CD4-positive, alpha-beta T cell (primary cell): ENCODE measurements around the gene DHRS1. TPM values are rescaled to one million over a fixed set of nuclear protein-coding genes. Genes with fewer than 3 reads are reported as not detected.

Experiments
- ATAC-seq: fragments of 200-7000 bp; cut with Tn5 transposase; one replicate; pipeline ENCODE4 v1.10.0; 2022; ENCODE audit warnings: mild to moderate bottlenecking; ENCODE audit not compliant: poor library complexity
- CTCF ChIA-PET: fragments of 350-600 bp; sonication (Branson Sonifier 250); formaldehyde crosslinking; loops from one replicate; lab custom pipeline; 2021; ENCODE audit warnings: antibody characterized with exemption, inconsistent platforms; lab: Charles Lee
- POLR2A ChIA-PET: fragments of 350-600 bp; sonication (Branson Sonifier 250); formaldehyde crosslinking; loops from one replicate; lab custom pipeline; 2021; ENCODE audit warnings: antibody characterized with exemption, inconsistent platforms; lab: Charles Lee
- DNase-seq, 14 experiments: peaks; one replicate each; pipeline ENCODE4 v3.0.0-alpha.2; 2013 to 2020; ENCODE audit warnings: mixed read lengths in 2 of 14
- H3K27ac ChIP-seq, 2 donors: one replicate each; pipeline versions ENCODE4 v1.5.1 to v1.7.0; 2013; ENCODE audit warnings: low read length in 2 of 2, low read depth in 1 of 2, mild to moderate bottlenecking in 1 of 2
- H3K27me3 ChIP-seq, 2 experiments: 1 replicate in 1 of 2; 2 replicates in 1 of 2; pipeline versions ENCODE4 v1.6.1 to v1.7.0; 2013; ENCODE audit warnings: low read length in 2 of 2, control low read depth in 1 of 2, mild to moderate bottlenecking in 1 of 2, moderate library complexity in 1 of 2; ENCODE audit not compliant: insufficient read depth in 2 of 2, control insufficient read depth in 1 of 2
- H3K36me3 ChIP-seq: one replicate; pipeline ENCODE4 v1.6.1; 2013; ENCODE audit warnings: low read length, control low read depth; ENCODE audit not compliant: insufficient read depth
- H3K4me1 ChIP-seq: one replicate; pipeline ENCODE4 v1.6.1; 2013; ENCODE audit warnings: low read length, control low read depth; ENCODE audit not compliant: insufficient read depth
- H3K4me3 ChIP-seq: one replicate; pipeline ENCODE4 v1.5.1; 2013; ENCODE audit warnings: mild to moderate bottlenecking, low read length, moderate library complexity
- H3K9me3 ChIP-seq, 2 experiments: 1 replicate in 1 of 2; 2 replicates in 1 of 2; pipeline versions ENCODE4 v1.6.1 to v1.7.0; 2013; ENCODE audit warnings: low read length in 2 of 2, mild to moderate bottlenecking in 2 of 2, control low read depth in 1 of 2, moderate library complexity in 1 of 2; ENCODE audit not compliant: control insufficient read depth in 1 of 2, insufficient read depth in 1 of 2
- H3K27ac Mint-ChIP-seq: one replicate; pipeline ENCODE4 v1.8.0; 2020; ENCODE audit warnings: mixed read lengths
- H3K27me3 Mint-ChIP-seq: one replicate; pipeline ENCODE4 v1.8.0; 2021; ENCODE audit warnings: mixed read lengths
- H3K36me3 Mint-ChIP-seq: one replicate; pipeline ENCODE4 v1.8.0; 2021; ENCODE audit warnings: low read depth, mixed read lengths
- H3K4me1 Mint-ChIP-seq: one replicate; pipeline ENCODE4 v1.8.0; 2021; ENCODE audit warnings: low read depth, mixed read lengths
- H3K4me3 Mint-ChIP-seq: one replicate; pipeline ENCODE4 v1.8.0; 2020; ENCODE audit warnings: mild to moderate bottlenecking, mixed read lengths
- H3K9me3 Mint-ChIP-seq: one replicate; pipeline ENCODE4 v1.8.0; 2020; ENCODE audit warnings: mixed read lengths
- CTCF ChIP-seq: fragments of 200-600 bp; IDR thresholded peaks from one replicate; pipeline ENCODE4 v1.8.0; 2022; ENCODE audit warnings: antibody characterized with exemption, mild to moderate bottlenecking
- intact Hi-C, 2 experiments: fragments of 100-400 bp; cut with DNase I in 1 of 2; cut with micrococcal nuclease in 1 of 2; formaldehyde crosslinking; loops; one replicate each; pipeline versions ENCODE4 v1.15.1 to v1.9.0; 2023 to 2025; cut with DNase I, micrococcal nuclease
- total RNA-seq, 174 experiments: library from RNA in 2 of 174; stranded (reverse) in 2 of 174; gene quantifications; one replicate each; pipeline ENCODE4 v1.2.3 and lab custom pipeline; 2021 to 2026

Gene DHRS1
- total RNA-seq, 2 experiments from 2014 or later = 21.5 to 23.5 TPM

DNA sequence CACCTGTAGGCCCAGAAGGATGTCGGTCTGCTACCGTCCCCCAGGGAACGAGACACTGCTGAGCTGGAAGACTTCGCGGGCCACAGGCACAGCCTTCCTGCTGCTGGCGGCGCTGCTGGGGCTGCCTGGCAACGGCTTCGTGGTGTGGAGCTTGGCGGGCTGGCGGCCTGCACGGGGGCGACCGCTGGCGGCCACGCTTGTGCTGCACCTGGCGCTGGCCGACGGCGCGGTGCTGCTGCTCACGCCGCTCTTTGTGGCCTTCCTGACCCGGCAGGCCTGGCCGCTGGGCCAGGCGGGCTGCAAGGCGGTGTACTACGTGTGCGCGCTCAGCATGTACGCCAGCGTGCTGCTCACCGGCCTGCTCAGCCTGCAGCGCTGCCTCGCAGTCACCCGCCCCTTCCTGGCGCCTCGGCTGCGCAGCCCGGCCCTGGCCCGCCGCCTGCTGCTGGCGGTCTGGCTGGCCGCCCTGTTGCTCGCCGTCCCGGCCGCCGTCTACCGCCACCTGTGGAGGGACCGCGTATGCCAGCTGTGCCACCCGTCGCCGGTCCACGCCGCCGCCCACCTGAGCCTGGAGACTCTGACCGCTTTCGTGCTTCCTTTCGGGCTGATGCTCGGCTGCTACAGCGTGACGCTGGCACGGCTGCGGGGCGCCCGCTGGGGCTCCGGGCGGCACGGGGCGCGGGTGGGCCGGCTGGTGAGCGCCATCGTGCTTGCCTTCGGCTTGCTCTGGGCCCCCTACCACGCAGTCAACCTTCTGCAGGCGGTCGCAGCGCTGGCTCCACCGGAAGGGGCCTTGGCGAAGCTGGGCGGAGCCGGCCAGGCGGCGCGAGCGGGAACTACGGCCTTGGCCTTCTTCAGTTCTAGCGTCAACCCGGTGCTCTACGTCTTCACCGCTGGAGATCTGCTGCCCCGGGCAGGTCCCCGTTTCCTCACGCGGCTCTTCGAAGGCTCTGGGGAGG lies 11.3 kb upstream of the DHRS1 start, which contains the start of gene LTB4R:
Gene LTB4R, plus strand, starts transcription at position 857 of the 959 bp plus-strand sequence. CDS start 4,150 bp downstream, outside the sequence.
- intact Hi-C loops = loop anchor here (2.0 to 5.0 kb wide), 3 partner anchors 20 to 39 kb away; partner anchors contain the start of gene RABGGTA (in 1 of the 2)
- no peaks in the 10 kb centered on the region for H3K9me3 Mint-ChIP-seq
- H3K4me1 ChIP-seq = peaks cover 80% of the 10 kb centered on the region
- TF ChIP-seq CTCF = peak; percentile 45
- H3K9me3 ChIP-seq = no peaks in the 10 kb centered on the region
- DNase-seq (peak; percentile 47 to 91 (median 61)), ATAC-seq (peak; percentile 81)
- peak within 1 kb of the TSS; percentile 88 for H3K4me3 Mint-ChIP-seq
- H3K36me3 Mint-ChIP-seq = peaks cover 28% of the 10 kb centered on the region
- H3K27ac Mint-ChIP-seq = peak within 1 kb of the TSS; percentile 76
- H3K27ac ChIP-seq = peak within 1 kb of the TSS; percentile 59 to 73
- CTCF ChIA-PET = interaction anchor here (1.1 to 4.9 kb wide), 12 partner anchors 11 to 122 kb away, joined by 3 to 67 read pairs (median 5); partner anchors contain the start of genes DHRS1, KHNYN, MDP1 and NOP9
- H3K36me3 ChIP-seq = peaks cover 29% of the 10 kb centered on the region
- H3K27me3 Mint-ChIP-seq = no peaks in the 10 kb centered on the region
- peak within 1 kb of the TSS; percentile 65 for H3K4me3 ChIP-seq
- peaks cover 80% of the 10 kb centered on the region for H3K4me1 Mint-ChIP-seq
- POLR2A ChIA-PET = interaction anchor here (0.6 to 5.5 kb wide), 17 partner anchors 8 to 205 kb away, joined by 3 to 52 read pairs (median 5); partner anchors contain the start of genes ADCY4, CBLN3, CHMP4A and DCAF11
- no peaks in the 10 kb centered on the region for H3K27me3 ChIP-seq

GRCh38 chr14:24310265-24310645 lies 10.7 kb upstream of the DHRS1 start:
- H3K36me3 Mint-ChIP-seq = peaks cover 35% of the 10 kb centered on the region
- H3K9me3 Mint-ChIP-seq = no peaks in the 10 kb centered on the region
- intact Hi-C loops = loop anchor here (2.0 to 5.0 kb wide), 3 partner anchors 21 to 38 kb away; partner anchors contain the start of gene RABGGTA (in 1 of the 2)

More at GRCh38 chr14:24310265-24310645, 10.7 kb upstream of the DHRS1 start:
- H3K36me3 ChIP-seq = peaks cover 32% of the 10 kb centered on the region
- no peaks in the 10 kb centered on the region for H3K27me3 Mint-ChIP-seq
- peaks cover 73% of the 10 kb centered on the region for H3K4me1 Mint-ChIP-seq
- peak overlapping the region; percentile 76 for H3K27ac Mint-ChIP-seq
- ChIA-PET CTCF (interaction anchor here (1.4 to 4.9 kb wide), 9 partner anchors 11 to 123 kb away, joined by 3 to 67 read pairs (median 8); partner anchors contain the start of genes DHRS1, KHNYN, NOP9 and RABGGTA), POLR2A (interaction anchor here (0.6 to 5.5 kb wide), 12 partner anchors 11 to 204 kb away, joined by 3 to 52 read pairs (median 10); partner anchors contain the start of genes CBLN3, CHMP4A, DCAF11 and DHRS1)
- no peak for TF ChIP-seq CTCF
- peak overlapping the region; percentile 65 for H3K4me3 ChIP-seq
- ATAC-seq (no peak), DNase-seq (no peak)
- H3K27me3 ChIP-seq = no peaks in the 10 kb centered on the region
- peaks cover 73% of the 10 kb centered on the region for H3K4me1 ChIP-seq
- peak overlapping the region; percentile 59 to 66 for H3K27ac ChIP-seq
- H3K4me3 Mint-ChIP-seq = peak overlapping the region; percentile 87
- no peaks in the 10 kb centered on the region for H3K9me3 ChIP-seq
